H9 (cell line): ENCODE measurements around the gene TNIK. TPM values are rescaled to one million over a fixed set of nuclear protein-coding genes. Genes with fewer than 3 reads are reported as not detected.

Experiments
- DNase-seq: peaks from one replicate; pipeline ENCODE4 v3.0.0-alpha.2; 2017
- H2AFZ ChIP-seq: one replicate; pipeline ENCODE4 v1.6.1; 2013; ENCODE audit warnings: mild to moderate bottlenecking, low read length, control low read depth, moderate library complexity
- H2AK5ac ChIP-seq: 2 replicates; pipeline ENCODE4 v1.6.1; 2013; ENCODE audit warnings: low read length, control low read depth, mixed read lengths; ENCODE audit not compliant: insufficient read length
- H2BK120ac ChIP-seq: one replicate; pipeline ENCODE4 v1.6.1; 2013; ENCODE audit warnings: low read depth, mild to moderate bottlenecking, low read length, control low read depth, inconsistent platforms; ENCODE audit not compliant: poor library complexity, severe bottlenecking
- H2BK12ac ChIP-seq: 2 replicates; pipeline ENCODE4 v1.6.1; 2013; ENCODE audit warnings: low read length, control low read depth, mixed read lengths, low read depth; ENCODE audit not compliant: insufficient read length
- H2BK15ac ChIP-seq: 2 replicates; pipeline ENCODE4 v1.6.1; 2013; ENCODE audit warnings: low read depth, low read length, control low read depth
- H2BK20ac ChIP-seq: one replicate; pipeline ENCODE4 v1.6.1; 2013; ENCODE audit warnings: low read depth, mild to moderate bottlenecking, low read length, control low read depth, inconsistent platforms; ENCODE audit not compliant: poor library complexity, severe bottlenecking
- H2BK5ac ChIP-seq: 2 replicates; pipeline ENCODE4 v1.6.1; 2013; ENCODE audit warnings: low read length, control low read depth, mixed read lengths; ENCODE audit not compliant: insufficient read length
- H3K14ac ChIP-seq: 2 replicates; pipeline ENCODE4 v1.6.1; 2013; ENCODE audit warnings: low read length, control low read depth; ENCODE audit not compliant: insufficient read depth
- H3K18ac ChIP-seq: 2 replicates; pipeline ENCODE4 v1.6.1; 2013; ENCODE audit warnings: low read depth, mild to moderate bottlenecking, mixed read lengths, low read length, control low read depth; ENCODE audit not compliant: insufficient read length
- H3K23ac ChIP-seq: 2 replicates; pipeline ENCODE4 v1.6.1; 2013; ENCODE audit warnings: low read length, control low read depth, mixed read lengths, low read depth; ENCODE audit not compliant: insufficient read length
- H3K23me2 ChIP-seq: 2 replicates; pipeline ENCODE4 v1.6.1; 2013; ENCODE audit warnings: low read depth, mild to moderate bottlenecking, mixed read lengths, low read length, control low read depth; ENCODE audit not compliant: insufficient read length, poor library complexity, severe bottlenecking
- H3K27ac ChIP-seq: 2 replicates; pipeline ENCODE4 v1.5.1; 2013; ENCODE audit warnings: low read length, control low read depth, mixed read lengths, low read depth; ENCODE audit not compliant: insufficient read length
- H3K27me3 ChIP-seq: 2 replicates; pipeline ENCODE4 v1.6.1; 2013; ENCODE audit warnings: low read length, control low read depth, inconsistent platforms; ENCODE audit not compliant: insufficient read depth
- H3K4ac ChIP-seq: 2 replicates; pipeline ENCODE4 v1.6.1; 2013; ENCODE audit warnings: low read depth, mild to moderate bottlenecking, control low read depth, inconsistent platforms, low read length, moderate library complexity
- H3K4me1 ChIP-seq: 2 replicates; pipeline ENCODE4 v1.6.1; 2013; ENCODE audit warnings: low read length, control low read depth, inconsistent platforms; ENCODE audit not compliant: insufficient read depth
- H3K4me2 ChIP-seq: 2 replicates; pipeline ENCODE4 v1.6.1; 2013; ENCODE audit warnings: low read length, control low read depth, mixed read lengths; ENCODE audit not compliant: insufficient read length, insufficient read depth
- H3K56ac ChIP-seq: 2 replicates; pipeline ENCODE4 v1.6.1; 2013; ENCODE audit warnings: low read depth, mild to moderate bottlenecking, mixed read lengths, low read length, control low read depth; ENCODE audit not compliant: insufficient read length
- H3K79me1 ChIP-seq: 2 replicates; pipeline ENCODE4 v1.6.1; 2013; ENCODE audit warnings: low read depth, mild to moderate bottlenecking, moderate library complexity, low read length, control low read depth, inconsistent platforms; ENCODE audit not compliant: insufficient read depth, poor library complexity, severe bottlenecking
- H3K79me2 ChIP-seq: 2 replicates; pipeline ENCODE4 v1.6.1; 2013; ENCODE audit warnings: low read length, control low read depth, inconsistent platforms; ENCODE audit not compliant: insufficient read depth
- H3K9ac ChIP-seq: 2 replicates; pipeline ENCODE4 v1.6.1; 2013; ENCODE audit warnings: low read length, control low read depth, mixed read lengths; ENCODE audit not compliant: insufficient read length; ENCODE audit errors: extremely low read depth
- H3K9me3 ChIP-seq: one replicate; pipeline ENCODE4 v1.6.1; 2013; ENCODE audit warnings: low read depth, low read length, inconsistent platforms; ENCODE audit not compliant: control insufficient read depth
- H3T11ph ChIP-seq: one replicate; pipeline ENCODE4 v1.6.1; 2013; ENCODE audit warnings: mild to moderate bottlenecking, low read length, control low read depth, inconsistent platforms
- H4K20me1 ChIP-seq: one replicate; pipeline ENCODE4 v1.6.1; 2013; ENCODE audit not compliant: control insufficient read depth, insufficient read length, insufficient read depth
- H4K5ac ChIP-seq: 2 replicates; pipeline ENCODE4 v1.6.1; 2013; ENCODE audit warnings: low read depth, mild to moderate bottlenecking, mixed read lengths, low read length, control low read depth; ENCODE audit not compliant: insufficient read length
- H4K8ac ChIP-seq: replicated peaks from 2 replicates; pipeline ENCODE4 v1.6.1; 2013; ENCODE audit warnings: low read length, control low read depth, mixed read lengths, low read depth; ENCODE audit not compliant: insufficient read length
- H4K91ac ChIP-seq: 2 replicates; pipeline ENCODE4 v1.6.1; 2013; ENCODE audit warnings: low read depth, mild to moderate bottlenecking, moderate library complexity, mixed read lengths, low read length, control low read depth; ENCODE audit not compliant: insufficient read length
- H3K27ac Mint-ChIP-seq, 3 experiments: 2 replicates in 2 of 3; 3 replicates in 1 of 3; pipeline ENCODE4 v1.8.0; 2020 to 2021; ENCODE audit warnings: mixed read lengths in 3 of 3, mild to moderate bottlenecking in 1 of 3, moderate library complexity in 1 of 3
- H3K27me3 Mint-ChIP-seq: 2 replicates; pipeline ENCODE4 v1.8.0; 2021; ENCODE audit warnings: low read depth, mild to moderate bottlenecking, moderate library complexity, mixed read lengths
- H3K36me3 Mint-ChIP-seq, 3 experiments: 2 replicates in 2 of 3; 3 replicates in 1 of 3; pipeline ENCODE4 v1.8.0; 2020 to 2021; ENCODE audit warnings: low read depth in 3 of 3, mixed read lengths in 3 of 3; ENCODE audit not compliant: insufficient read depth in 1 of 3
- H3K4me1 Mint-ChIP-seq, 2 experiments: 2 replicates each; pipeline ENCODE4 v1.8.0; 2020; ENCODE audit warnings: mixed read lengths in 2 of 2
- H3K4me3 Mint-ChIP-seq, 2 experiments: 2 replicates in 1 of 2; 3 replicates in 1 of 2; pipeline ENCODE4 v1.8.0; 2020 to 2021; ENCODE audit warnings: mild to moderate bottlenecking in 2 of 2, mixed read lengths in 2 of 2, moderate library complexity in 1 of 2
- H3K9me3 Mint-ChIP-seq, 2 experiments: 2 replicates in 1 of 2; 3 replicates in 1 of 2; pipeline ENCODE4 v1.8.0; 2020; ENCODE audit warnings: mild to moderate bottlenecking in 2 of 2, mixed read lengths in 2 of 2, moderate library complexity in 1 of 2
- WGBS: extraction: QIAGEN DNeasy Blood & Tissue Kit; methylation state at CpG from one replicate; pipeline ENCODE4 v1.1.7; 2013; ENCODE audit warnings: missing lambda C conversion rate, low lambda C conversion rate, mixed read lengths; ENCODE audit not compliant: insufficient read length; ENCODE audit errors: extremely low coverage; 5-methylcytosine and 5-hydroxymethylcytosine counted together
- total RNA-seq: library from RNA; stranded (reverse); gene quantifications from 2 replicates; pipeline ENCODE4 v1.2.1, GENCODE V29; 2021
- TF ChIP-seq, protein P1 (sequence below): fragments of 200-600 bp; sonication (generic); conservative IDR thresholded peaks from 3 replicates; pipeline ENCODE4 v1.8.0; 2021; ENCODE audit warnings: antibody characterized with exemption, mild to moderate bottlenecking

The TNIK gene
- total RNA-seq, 1 experiment from 2014 or later = 15.9 TPM

- Histone ChIP-seq H3K27me3 (no peaks in the 10 kb centered on the region), H2AK5ac (no peak overlapping the region), H3K23ac (no peak overlapping the region), H3K27ac (no peak overlapping the region), H2AFZ (no peak overlapping the region), H3K18ac (no peak overlapping the region), H3K4me2 (no peak overlapping the region), H3K79me2 (no peaks in the 10 kb centered on the region), H3K56ac (no peak overlapping the region), H3T11ph (no peak overlapping the region), H3K9ac (no peak overlapping the region), H2BK20ac (no peak overlapping the region), H2BK5ac (no peak overlapping the region), H3K14ac (no peak overlapping the region), H4K8ac (no peak overlapping the region), H2BK12ac (no peak overlapping the region), H2BK15ac (no peak overlapping the region), H3K4ac (no peak overlapping the region), H3K79me1 (no peaks in the 10 kb centered on the region), H4K20me1 (no peaks in the 10 kb centered on the region), H4K5ac (no peak overlapping the region), H3K23me2 (no peaks in the 10 kb centered on the region), H3K9me3 (no peaks in the 10 kb centered on the region), H2BK120ac (no peak overlapping the region), H3K4me1 (no peaks in the 10 kb centered on the region), H4K91ac (no peak overlapping the region)
- H3K9me3 Mint-ChIP-seq = no peaks in the 10 kb centered on the region; a peak in 1 of 5 replicates
- DNase-seq = no peak
- no peaks in the 10 kb centered on the region for H3K27me3 Mint-ChIP-seq
- WGBS = no CpG with 5 or more reads among the region's 4 CpGs
- no peak overlapping the region for H3K27ac Mint-ChIP-seq
- TF ChIP-seq, protein P1, sequence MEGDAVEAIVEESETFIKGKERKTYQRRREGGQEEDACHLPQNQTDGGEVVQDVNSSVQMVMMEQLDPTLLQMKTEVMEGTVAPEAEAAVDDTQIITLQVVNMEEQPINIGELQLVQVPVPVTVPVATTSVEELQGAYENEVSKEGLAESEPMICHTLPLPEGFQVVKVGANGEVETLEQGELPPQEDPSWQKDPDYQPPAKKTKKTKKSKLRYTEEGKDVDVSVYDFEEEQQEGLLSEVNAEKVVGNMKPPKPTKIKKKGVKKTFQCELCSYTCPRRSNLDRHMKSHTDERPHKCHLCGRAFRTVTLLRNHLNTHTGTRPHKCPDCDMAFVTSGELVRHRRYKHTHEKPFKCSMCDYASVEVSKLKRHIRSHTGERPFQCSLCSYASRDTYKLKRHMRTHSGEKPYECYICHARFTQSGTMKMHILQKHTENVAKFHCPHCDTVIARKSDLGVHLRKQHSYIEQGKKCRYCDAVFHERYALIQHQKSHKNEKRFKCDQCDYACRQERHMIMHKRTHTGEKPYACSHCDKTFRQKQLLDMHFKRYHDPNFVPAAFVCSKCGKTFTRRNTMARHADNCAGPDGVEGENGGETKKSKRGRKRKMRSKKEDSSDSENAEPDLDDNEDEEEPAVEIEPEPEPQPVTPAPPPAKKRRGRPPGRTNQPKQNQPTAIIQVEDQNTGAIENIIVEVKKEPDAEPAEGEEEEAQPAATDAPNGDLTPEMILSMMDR = no peak
- 0 out of 4 replicates have a peak, but pooled peaks cover 0 to under 1% of the 10 kb centered on the region in 2 experiments for H3K4me1 Mint-ChIP-seq
- H3K4me3 Mint-ChIP-seq = no peak overlapping the region
- H3K36me3 Mint-ChIP-seq = no peaks in the 10 kb centered on the region; a peak in 1 of 7 replicates
These were observed 404.6 kb downstream of the TNIK start for GRCh38 chr3:171055336-171056178.
